CD4-positive, alpha-beta memory T cell (primary cell): Measurements from ENCODE around the gene SYT8. TPM values are rescaled to one million over a fixed set of nuclear protein-coding genes. Genes with fewer than 3 reads are reported as not detected.
"Not testable (repeated sequence)": the region's sequence is repeated elsewhere in the genome, so short reads cannot be mapped to it uniquely, and the experiment has no call there.

Source experiments
- CTCF ChIA-PET: fragments of 350-600 bp; sonication (Branson Sonifier 250); formaldehyde crosslinking; loops from one replicate; lab custom pipeline; 2021; ENCODE audit warnings: inconsistent platforms; ENCODE audit not compliant: partially characterized antibody; lab: Charles Lee
- POLR2A ChIA-PET: fragments of 350-600 bp; sonication (Branson Sonifier 250); formaldehyde crosslinking; loops from one replicate; lab custom pipeline; 2021; ENCODE audit not compliant: partially characterized antibody; lab: Charles Lee
- DNase-seq, 5 donors: peaks; one replicate each; pipeline versions ENCODE4 v3.0.0 to v3.0.0-alpha.2; 2020 to 2022; ENCODE audit warnings: mixed read lengths in 1 of 5
- H3K27ac ChIP-seq: one replicate; pipeline ENCODE4 v1.7.0; 2013; ENCODE audit warnings: low read depth, low read length
- H3K27me3 ChIP-seq: 2 replicates; pipeline ENCODE4 v1.7.0; 2013; ENCODE audit warnings: mild to moderate bottlenecking, low read length, moderate library complexity; ENCODE audit not compliant: insufficient read depth
- H3K36me3 ChIP-seq: 2 replicates; pipeline ENCODE4 v1.7.0; 2013; ENCODE audit warnings: mild to moderate bottlenecking, low read length, moderate library complexity; ENCODE audit not compliant: insufficient read depth
- H3K4me1 ChIP-seq: 2 replicates; pipeline ENCODE4 v1.7.0; 2013; ENCODE audit warnings: mild to moderate bottlenecking, low read length, moderate library complexity; ENCODE audit not compliant: insufficient read depth
- H3K4me3 ChIP-seq, 2 donors: one replicate each; pipeline ENCODE4 v1.7.0; 2013; ENCODE audit warnings: low read length in 2 of 2, mild to moderate bottlenecking in 1 of 2
- H3K9me3 ChIP-seq, 2 donors: one replicate each; pipeline ENCODE4 v1.7.0; 2013; ENCODE audit warnings: low read length in 2 of 2, control low read depth in 1 of 2; ENCODE audit not compliant: control insufficient read depth in 1 of 2
- H3K27ac Mint-ChIP-seq, 7 donors: one replicate each; pipeline ENCODE4 v1.8.0; 2020 to 2021; ENCODE audit warnings: mixed read lengths in 7 of 7, mild to moderate bottlenecking in 6 of 7, inconsistent platforms in 3 of 7, moderate library complexity in 3 of 7
- H3K27me3 Mint-ChIP-seq, 2 donors: one replicate each; pipeline ENCODE4 v1.8.0; 2020 to 2021; ENCODE audit warnings: mixed read lengths in 2 of 2
- H3K36me3 Mint-ChIP-seq, 2 donors: one replicate each; pipeline ENCODE4 v1.8.0; 2020 to 2021; ENCODE audit warnings: mixed read lengths in 2 of 2, inconsistent platforms in 1 of 2, mild to moderate bottlenecking in 1 of 2
- H3K4me1 Mint-ChIP-seq, 4 donors: one replicate each; pipeline ENCODE4 v1.8.0; 2020 to 2021; ENCODE audit warnings: mixed read lengths in 4 of 4, mild to moderate bottlenecking in 1 of 4
- H3K4me3 Mint-ChIP-seq, 8 donors: one replicate each; pipeline ENCODE4 v1.8.0; 2020 to 2021; ENCODE audit warnings: mixed read lengths in 8 of 8, mild to moderate bottlenecking in 7 of 8, moderate library complexity in 6 of 8, inconsistent platforms in 3 of 8
- H3K9me3 Mint-ChIP-seq, 8 donors: one replicate each; pipeline ENCODE4 v1.8.0; 2020 to 2021; ENCODE audit warnings: mixed read lengths in 8 of 8, mild to moderate bottlenecking in 5 of 8, inconsistent platforms in 3 of 8, moderate library complexity in 1 of 8
- intact Hi-C: fragments of 100-400 bp; cut with micrococcal nuclease; formaldehyde crosslinking; loops from one replicate; pipeline ENCODE4 v1.15.1; 2023
- polyA plus RNA-seq, 2 donors: library from polyadenylated mRNA; unstranded; fragments of 300-500 nt; fragmentation: Illumina TruSeq; gene quantifications; one replicate each; pipeline ENCODE4 v1.2.3, GENCODE V29; 2021
- total RNA-seq, 2 experiments: library from RNA; stranded (reverse); gene quantifications; one replicate each; pipeline ENCODE4 v1.2.3, GENCODE V29; 2021

SYT8 gene
- total and polyA plus RNA-seq, 4 experiments from 2014 or later: not detected

DNA sequence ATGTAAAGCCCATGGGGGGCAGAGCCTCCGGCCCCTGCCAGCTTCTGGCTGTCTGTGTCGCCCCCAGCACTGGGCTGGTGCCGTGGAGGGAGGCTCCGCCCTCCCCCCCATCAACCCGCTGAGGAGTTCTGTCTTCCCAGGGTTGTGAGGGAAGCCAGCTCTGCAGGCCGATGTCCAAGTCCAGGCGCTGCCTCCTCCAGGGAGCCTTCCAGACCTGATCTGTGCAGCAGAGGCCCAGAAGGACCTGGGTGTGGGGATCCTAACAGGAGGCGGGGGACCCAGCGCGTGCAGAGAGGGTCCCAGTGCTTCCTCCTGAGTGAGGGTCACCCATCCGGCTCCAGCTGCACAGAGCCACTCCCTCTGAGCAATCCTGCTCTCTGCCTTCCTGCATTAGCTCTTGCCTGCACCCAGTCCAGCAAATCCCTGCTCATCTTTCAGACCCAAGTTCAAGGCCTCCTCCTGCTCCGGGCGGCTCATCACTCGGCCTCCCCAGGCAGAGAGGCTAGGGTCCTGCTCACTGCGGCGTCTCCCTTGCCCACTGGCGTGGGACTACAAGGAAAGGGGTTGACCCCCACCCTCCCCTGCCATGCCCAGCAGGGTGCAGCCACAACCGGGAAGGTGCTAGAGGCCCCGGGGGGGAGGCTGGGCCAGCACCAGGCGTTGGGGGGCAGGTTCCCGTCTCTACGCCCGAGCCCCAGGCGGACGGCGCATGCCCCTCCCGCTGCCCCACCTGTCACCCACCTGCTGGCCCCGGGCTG, 40.5 kb downstream of the SYT8 start:
- H3K9me3 Mint-ChIP-seq: peaks cover 0 to 1% (median 0%) of the 10 kb centered on the region in 8 donors
- CTCF ChIA-PET: interaction anchor here (1.6 to 2.5 kb wide), 2 partner anchors 22 to 181 kb away, joined by 4 to 7 read pairs; partner anchors contain the start of gene LSP1
- no peak overlapping the region for H3K27ac ChIP-seq
- intact Hi-C loops: no loop called here
- POLR2A ChIA-PET: interaction anchor here (0.6 to 12.3 kb wide), 3 partner anchors 24 to 276 kb away, joined by 3 to 189 read pairs (median 3); partner anchors contain the start of gene LSP1
- H3K4me3 ChIP-seq: no peak overlapping the region
- DNase-seq: peak in 1 of 5 donors; percentile 24
- no peaks in the 10 kb centered on the region for H3K36me3 ChIP-seq
- peaks cover 18 to 43% (median 31%) of the 10 kb centered on the region in 4 donors for H3K4me1 Mint-ChIP-seq
- peak overlapping the region in 5 of 7 donors; percentile 18 to 85 (median 73) for H3K27ac Mint-ChIP-seq
- peaks cover 0 to 10% of the 10 kb centered on the region in 2 donors for H3K36me3 Mint-ChIP-seq
- H3K4me3 Mint-ChIP-seq: no peak overlapping the region
- H3K27me3 Mint-ChIP-seq: no peaks in the 10 kb centered on the region
- H3K4me1 ChIP-seq: peaks cover 30% of the 10 kb centered on the region
- no peaks in the 10 kb centered on the region for H3K9me3 ChIP-seq
- H3K27me3 ChIP-seq: no peaks in the 10 kb centered on the region

DNA sequence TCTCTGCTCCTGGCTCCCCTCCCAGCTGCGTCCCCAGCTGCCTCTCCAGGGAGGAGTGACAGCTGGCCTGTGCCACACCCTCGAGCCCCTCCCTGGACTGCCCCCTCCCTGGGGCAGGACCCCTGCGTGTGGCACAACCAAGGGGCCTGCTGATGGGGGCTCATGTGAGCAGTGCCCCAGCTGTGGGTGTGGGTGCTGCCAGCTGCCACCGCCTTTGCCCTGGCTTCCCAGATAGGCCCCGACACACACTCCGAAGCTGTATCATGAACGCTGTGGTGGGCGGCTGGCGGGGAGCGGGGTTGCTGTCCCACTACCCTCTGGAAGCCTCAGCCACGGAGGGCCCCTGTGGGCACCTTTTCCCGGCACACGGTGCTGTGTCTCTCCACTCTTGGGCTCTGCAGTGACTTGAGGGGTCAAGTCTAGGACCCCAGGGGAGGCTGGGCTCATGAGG, 41.1 kb downstream of the SYT8 start:
- H3K27ac Mint-ChIP-seq: peak overlapping the region in 2 of 7 donors; percentile 35 to 42
- peaks cover 13 to 41% (median 28%) of the 10 kb centered on the region in 4 donors for H3K4me1 Mint-ChIP-seq
- H3K9me3 ChIP-seq, H3K36me3 Mint-ChIP-seq, H3K36me3 ChIP-seq, H3K4me3 Mint-ChIP-seq, H3K27ac ChIP-seq, H3K9me3 Mint-ChIP-seq, intact Hi-C loops, H3K27me3 ChIP-seq, H3K27me3 Mint-ChIP-seq, H3K4me3 ChIP-seq: not testable (repeated sequence)
- H3K4me1 ChIP-seq: peaks cover 24% of the 10 kb centered on the region
- CTCF ChIA-PET: interaction anchor here (1.1 to 2.5 kb wide), 4 partner anchors 9 to 182 kb away, joined by 3 to 7 read pairs (median 4); partner anchors contain the start of gene LSP1
- POLR2A ChIA-PET: interaction anchor here (1.0 to 12.3 kb wide), 4 partner anchors 14 to 41 kb away, joined by 3 to 189 read pairs (median 7); partner anchors contain the start of gene LSP1
- DNase-seq: peak in 1 of 5 donors; percentile 8

DNA sequence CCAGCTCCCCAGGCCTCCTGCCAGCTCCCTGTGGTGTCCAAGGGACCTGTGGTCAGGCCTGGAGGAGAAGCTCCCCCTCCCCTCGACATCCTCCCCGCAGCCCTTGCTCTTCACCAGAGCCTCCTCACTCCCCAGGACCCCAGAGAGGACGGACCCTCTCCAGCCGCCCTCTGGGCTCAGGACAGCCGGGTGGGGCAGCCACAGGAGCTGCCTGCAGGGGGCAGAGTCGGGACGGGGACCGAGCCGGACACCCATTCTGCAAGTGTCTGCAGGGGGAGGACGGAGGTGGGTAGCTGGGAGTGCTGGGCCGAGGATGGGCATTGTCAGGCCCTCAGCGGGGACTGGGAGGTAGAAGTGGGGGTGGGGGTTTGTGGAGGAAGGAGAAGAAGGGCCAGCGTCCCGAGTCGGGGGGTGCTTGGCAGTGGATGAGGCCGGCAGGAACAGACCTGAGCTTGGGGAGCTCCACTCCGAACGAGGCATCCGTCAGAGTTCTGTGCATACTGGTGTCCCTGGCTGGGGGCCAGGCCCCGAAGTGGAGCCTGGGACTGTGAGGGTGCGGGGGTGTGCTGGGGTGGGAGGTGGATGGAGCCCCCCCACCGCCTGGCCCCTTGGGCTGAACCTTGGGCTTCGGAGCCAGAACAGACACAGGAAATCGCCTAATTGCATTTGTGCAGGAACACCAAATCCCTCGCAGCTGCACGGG, 41.7 kb downstream of the SYT8 start:
- no peaks in the 10 kb centered on the region for H3K27me3 ChIP-seq
- H3K9me3 ChIP-seq: no peaks in the 10 kb centered on the region
- CTCF ChIA-PET: interaction anchor here (1.0 to 2.5 kb wide), 5 partner anchors 9 to 223 kb away, joined by 3 to 7 read pairs (median 3); partner anchors contain the start of gene LSP1
- peaks cover 18% of the 10 kb centered on the region for H3K4me1 ChIP-seq
- H3K9me3 Mint-ChIP-seq: peaks cover 0 to 1% (median 0%) of the 10 kb centered on the region in 8 donors
- H3K27ac Mint-ChIP-seq: peak overlapping the region in 1 of 7 donors; percentile 35
- no peak overlapping the region for H3K4me3 Mint-ChIP-seq
- no peaks in the 10 kb centered on the region for H3K36me3 ChIP-seq
- intact Hi-C loops: no loop called here
- no peak overlapping the region for H3K4me3 ChIP-seq
- H3K27me3 Mint-ChIP-seq: no peaks in the 10 kb centered on the region
- peaks cover 9 to 37% (median 25%) of the 10 kb centered on the region in 4 donors for H3K4me1 Mint-ChIP-seq
- peak in 1 of 5 donors; percentile 30 for DNase-seq
- POLR2A ChIA-PET: interaction anchor here (1.0 to 12.3 kb wide), 3 partner anchors 13 to 36 kb away, joined by 3 to 189 read pairs (median 11); partner anchors contain the start of gene LSP1
- H3K36me3 Mint-ChIP-seq: peaks cover 0 to 12% of the 10 kb centered on the region in 2 donors
- H3K27ac ChIP-seq: no peak overlapping the region

DNA sequence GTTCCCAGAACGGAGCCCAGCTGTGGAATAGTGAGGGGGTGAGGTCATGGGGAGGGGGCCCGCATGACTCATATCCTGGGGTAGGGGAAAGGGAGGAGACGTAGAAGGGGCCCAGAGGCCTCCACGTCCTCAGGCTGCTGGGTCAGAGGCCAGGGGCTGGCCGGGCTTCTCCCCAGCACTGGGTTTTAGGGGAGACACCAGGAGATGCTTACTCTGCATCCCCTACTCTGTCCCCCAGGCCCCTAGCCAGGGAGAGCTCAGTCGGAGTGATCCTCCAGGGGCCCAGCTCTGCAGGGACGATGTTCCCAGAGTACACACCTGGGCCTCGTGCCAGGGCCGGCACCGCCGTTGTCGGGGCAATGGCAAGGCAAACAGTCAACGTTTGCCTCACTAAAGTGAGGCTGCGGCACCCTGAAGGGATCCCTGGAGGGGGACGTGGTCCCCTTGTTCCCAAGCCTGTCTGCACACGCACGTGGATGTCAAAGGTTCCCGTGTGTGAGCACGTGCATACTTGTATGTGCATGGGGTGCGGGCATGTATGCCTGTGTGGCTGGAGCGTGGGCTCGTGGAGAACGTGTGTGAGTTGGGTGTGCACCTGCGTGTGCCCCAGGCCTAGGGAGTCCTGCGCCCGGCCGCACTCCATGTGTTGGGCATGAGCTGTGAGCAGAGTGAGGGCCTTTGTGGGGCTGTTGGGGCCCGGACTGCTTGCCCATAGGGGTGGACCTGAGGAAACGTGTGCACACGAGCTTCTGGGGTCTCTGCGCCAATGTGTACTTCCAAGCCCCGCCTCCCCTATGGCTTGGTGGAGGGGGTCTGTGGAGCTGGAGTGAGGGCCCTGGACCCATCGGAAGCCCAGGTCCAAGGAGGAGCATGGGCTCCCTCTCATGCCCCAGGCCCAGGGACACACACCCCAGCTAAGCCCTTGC, 42.7 kb downstream of the SYT8 start:
- peak in 1 of 5 donors; percentile 27 for DNase-seq
- H3K4me1 ChIP-seq: peaks cover 16% of the 10 kb centered on the region
- Mint-ChIP-seq H3K4me3 (no peak overlapping the region), H3K4me1 (peaks cover 7 to 28% (median 19%) of the 10 kb centered on the region in 4 donors), H3K9me3 (peaks cover 0 to 1% (median 0%) of the 10 kb centered on the region in 8 donors), H3K27me3 (no peaks in the 10 kb centered on the region), H3K27ac (peak overlapping the region in 3 of 7 donors; percentile 35 to 64 (median 36)), H3K36me3 (peaks cover 0 to 16% of the 10 kb centered on the region in 2 donors)
- no peaks in the 10 kb centered on the region for H3K9me3 ChIP-seq
- H3K4me3 ChIP-seq: no peak overlapping the region
- H3K27ac ChIP-seq: no peak overlapping the region
- ChIA-PET POLR2A (interaction anchor here (0.7 to 12.3 kb wide), 3 partner anchors 13 to 26 kb away, joined by 3 to 189 read pairs (median 11); partner anchors contain the start of gene LSP1), CTCF (interaction anchor here (1.0 to 2.5 kb wide), 3 partner anchors 10 to 224 kb away, joined by 3 to 7 read pairs (median 3); partner anchors contain the start of gene LSP1)
- H3K27me3 ChIP-seq: no peaks in the 10 kb centered on the region
- no peaks in the 10 kb centered on the region for H3K36me3 ChIP-seq
- intact Hi-C loops: no loop called here

DNA sequence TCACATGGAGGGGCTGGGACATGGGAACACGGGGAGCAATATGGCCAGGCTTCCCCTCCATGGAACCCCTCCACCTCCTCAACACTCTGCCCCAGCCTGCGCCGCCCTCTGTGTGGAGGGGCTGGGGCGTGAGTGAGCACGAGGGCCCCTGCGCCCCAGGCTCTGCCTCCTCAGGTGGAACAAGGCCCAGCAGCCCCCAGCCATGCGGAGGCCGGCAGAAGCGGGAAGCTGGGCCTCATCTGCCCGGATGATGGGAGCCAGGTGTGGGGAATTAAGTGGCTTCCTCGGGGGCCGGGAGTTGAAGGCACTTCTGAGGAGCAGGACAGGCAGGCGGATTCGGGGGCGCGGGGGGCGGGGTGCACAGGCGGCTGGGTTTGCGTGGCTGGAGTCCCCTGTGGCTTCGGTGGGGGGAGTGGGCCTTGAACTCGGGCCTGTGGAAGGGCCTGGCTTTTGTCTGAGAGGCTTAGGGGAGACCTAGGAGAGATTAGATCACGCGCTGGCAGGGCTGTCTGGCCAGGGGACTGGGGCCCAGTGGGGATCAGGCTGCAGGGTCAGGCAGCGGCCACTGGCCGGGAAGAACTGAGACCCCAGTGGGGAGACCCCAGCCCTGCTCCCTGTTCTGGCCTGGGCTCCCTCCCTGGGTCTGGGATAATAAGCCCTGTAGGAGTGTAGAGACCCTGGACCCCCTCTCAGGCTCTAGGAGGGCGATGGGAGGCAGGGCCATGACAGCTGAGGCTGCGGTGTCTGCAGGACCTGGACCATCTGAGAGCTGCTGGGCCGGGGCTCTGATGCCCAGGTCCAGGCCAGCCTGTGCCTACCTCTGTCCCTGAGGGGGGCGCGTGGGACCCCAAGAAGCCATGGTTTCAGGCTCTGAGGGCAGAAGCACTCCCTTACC, 43.6 kb downstream of the SYT8 start:
- peak overlapping the region in 1 of 7 donors; percentile 11 for H3K27ac Mint-ChIP-seq
- Histone ChIP-seq H3K36me3 (peaks cover 6% of the 10 kb centered on the region), H3K4me1 (peaks cover 13% of the 10 kb centered on the region), H3K9me3 (no peaks in the 10 kb centered on the region), H3K27me3 (no peaks in the 10 kb centered on the region), H3K27ac (no peak overlapping the region), H3K4me3 (no peak overlapping the region)
- peaks cover 5 to 23% (median 16%) of the 10 kb centered on the region in 4 donors for H3K4me1 Mint-ChIP-seq
- POLR2A ChIA-PET: interaction anchor here (0.7 to 12.3 kb wide), 3 partner anchors 20 to 39 kb away, joined by 3 to 189 read pairs (median 4); partner anchors contain the start of gene LSP1
- intact Hi-C loops: no loop called here
- no peak overlapping the region for H3K4me3 Mint-ChIP-seq
- no peaks in the 10 kb centered on the region for H3K27me3 Mint-ChIP-seq
- peak in 1 of 5 donors; percentile 34 for DNase-seq
- H3K9me3 Mint-ChIP-seq: peaks cover 0 to 1% (median 0%) of the 10 kb centered on the region in 8 donors
- peaks cover 0 to 16% of the 10 kb centered on the region in 2 donors for H3K36me3 Mint-ChIP-seq
- CTCF ChIA-PET: interaction anchor here (1.2 kb wide), 1 partner anchor 273 kb away, joined by 3 read pairs; no protein-coding TSS in a partner anchor
